Breast epithelium (tissue), 4 donors: ENCODE data around the gene OBP2A. TPM values are rescaled to one million over a fixed set of nuclear protein-coding genes. Genes with fewer than 3 reads are reported as not detected.

Source experiments
- DNase-seq, 2 donors: peaks; one replicate each; pipeline ENCODE4 v3.0.0-alpha.2; 2019; ENCODE audit warnings: low spot score in 2 of 2
- H3K27ac ChIP-seq, 2 donors: fragments of 200-600 bp; sonication (generic) in 1 of 2; one replicate each; pipeline ENCODE4 v1.5.1; 2016 to 2019; ENCODE audit warnings: mild to moderate bottlenecking in 1 of 2
- H3K27me3 ChIP-seq, 2 donors: fragments of 200-600 bp; sonication (generic) in 1 of 2; one replicate each; pipeline versions ENCODE4 v1.5.1 to v1.6.0; 2017 to 2019; ENCODE audit warnings: control low read depth in 1 of 2, mild to moderate bottlenecking in 1 of 2
- H3K36me3 ChIP-seq: fragments of 200-600 bp; one replicate; pipeline ENCODE4 v1.5.1; 2019
- H3K4me1 ChIP-seq, 2 donors: fragments of 200-600 bp; sonication (generic); one replicate each; pipeline ENCODE4 v1.5.1; 2016 to 2019; ENCODE audit warnings: control low read depth in 1 of 2
- H3K4me3 ChIP-seq, 3 donors: fragments of 200-600 bp; sonication (generic); 1 replicate in 2 of 3; 2 replicates in 1 of 3; pipeline ENCODE4 v1.5.1; 2016 to 2019; ENCODE audit warnings: mild to moderate bottlenecking in 3 of 3, moderate library complexity in 2 of 3
- H3K9me3 ChIP-seq, 2 donors: fragments of 200-600 bp; sonication (generic) in 1 of 2; one replicate each; pipeline ENCODE4 v1.5.1; 2016 to 2019; ENCODE audit warnings: control low read depth in 1 of 2
- POLR2A ChIP-seq: fragments of 450-650 bp; IDR thresholded peaks from one replicate; pipeline ENCODE4 v1.6.1; 2016; ENCODE audit warnings: antibody characterized with exemption, mild to moderate bottlenecking, moderate library complexity
- POLR2AphosphoS5 ChIP-seq, 3 donors: sonication (generic); formaldehyde crosslinking; IDR thresholded peaks; one replicate each; pipeline ENCODE4 v1.6.1; 2017; ENCODE audit warnings: antibody characterized with exemption in 3 of 3
- intact Hi-C: fragments of 100-400 bp; cut with DNase I; formaldehyde crosslinking; loops from one replicate; pipeline ENCODE4 v1.15.1; 2023; ENCODE audit warnings: low total_unique reads
- total RNA-seq, 3 donors: library from RNA; depleted of rRNA; stranded (reverse); fragments of >200 nt; gene quantifications; one replicate each; pipeline ENCODE4 v1.1.0, GENCODE V29; 2016
- TF ChIP-seq, protein P1 (sequence below), 3 donors: fragments of 450-650 bp; IDR thresholded peaks; one replicate each; pipeline ENCODE4 v1.5.1; 2016 to 2017; ENCODE audit warnings: antibody characterized with exemption in 3 of 3, mild to moderate bottlenecking in 3 of 3, moderate library complexity in 3 of 3

OBP2A gene
- total RNA-seq, 3 donors from 2014 or later: not detected

DNA sequence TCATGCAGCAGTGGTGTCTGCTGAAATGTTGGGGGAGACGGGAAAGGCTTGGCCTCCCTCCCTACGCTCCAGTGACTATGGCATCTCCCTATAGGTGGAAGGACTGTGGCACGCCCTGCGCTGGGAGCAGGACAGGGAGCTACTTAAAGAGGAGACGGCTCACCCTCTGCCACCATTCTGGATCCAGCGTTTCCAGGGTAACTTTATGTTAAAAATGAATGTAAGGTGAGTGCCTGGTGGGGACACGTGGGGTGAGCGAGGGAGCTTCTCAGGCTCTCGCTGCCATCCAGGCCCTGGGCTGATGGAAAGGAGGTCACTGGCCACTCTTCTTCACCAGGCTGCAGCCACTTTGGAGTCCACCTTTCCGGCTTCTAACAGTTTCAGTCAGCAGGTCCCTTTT, 31.3 kb downstream of the OBP2A start:
- H3K36me3 ChIP-seq: no peaks in the 10 kb centered on the region
- peaks cover 0 to 16% of the 10 kb centered on the region in 2 donors for H3K27me3 ChIP-seq
- no peaks in the 10 kb centered on the region for H3K9me3 ChIP-seq
- no peaks in the 10 kb centered on the region for H3K4me1 ChIP-seq
- TF ChIP-seq POLR2AphosphoS5 (IDR thresholded peaks at IDR 0.05) (no peak), POLR2A (no peak)
- TF ChIP-seq, protein P1, sequence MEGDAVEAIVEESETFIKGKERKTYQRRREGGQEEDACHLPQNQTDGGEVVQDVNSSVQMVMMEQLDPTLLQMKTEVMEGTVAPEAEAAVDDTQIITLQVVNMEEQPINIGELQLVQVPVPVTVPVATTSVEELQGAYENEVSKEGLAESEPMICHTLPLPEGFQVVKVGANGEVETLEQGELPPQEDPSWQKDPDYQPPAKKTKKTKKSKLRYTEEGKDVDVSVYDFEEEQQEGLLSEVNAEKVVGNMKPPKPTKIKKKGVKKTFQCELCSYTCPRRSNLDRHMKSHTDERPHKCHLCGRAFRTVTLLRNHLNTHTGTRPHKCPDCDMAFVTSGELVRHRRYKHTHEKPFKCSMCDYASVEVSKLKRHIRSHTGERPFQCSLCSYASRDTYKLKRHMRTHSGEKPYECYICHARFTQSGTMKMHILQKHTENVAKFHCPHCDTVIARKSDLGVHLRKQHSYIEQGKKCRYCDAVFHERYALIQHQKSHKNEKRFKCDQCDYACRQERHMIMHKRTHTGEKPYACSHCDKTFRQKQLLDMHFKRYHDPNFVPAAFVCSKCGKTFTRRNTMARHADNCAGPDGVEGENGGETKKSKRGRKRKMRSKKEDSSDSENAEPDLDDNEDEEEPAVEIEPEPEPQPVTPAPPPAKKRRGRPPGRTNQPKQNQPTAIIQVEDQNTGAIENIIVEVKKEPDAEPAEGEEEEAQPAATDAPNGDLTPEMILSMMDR (IDR thresholded peaks at IDR 0.05): no peak
- no peak for DNase-seq
- no peak overlapping the region for H3K4me3 ChIP-seq
- intact Hi-C loops: no loop called here
- H3K27ac ChIP-seq: no peak overlapping the region

DNA sequence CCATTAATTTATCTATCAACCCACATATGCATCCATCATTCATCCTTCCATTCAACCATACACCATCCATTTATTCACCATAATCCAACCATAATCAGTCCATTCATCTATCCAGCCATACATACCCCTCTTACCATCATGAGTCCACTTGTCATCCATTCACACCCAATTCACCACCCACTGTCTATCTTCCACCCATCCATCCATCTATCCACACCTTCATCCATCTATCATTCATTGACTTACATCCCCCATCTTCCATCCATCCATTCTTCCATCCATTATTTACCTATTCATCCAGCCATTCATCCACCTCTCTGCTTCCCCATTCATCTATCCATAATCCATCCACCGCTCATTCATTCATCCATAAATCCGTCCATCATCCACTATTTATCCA, 33.4 kb downstream of the OBP2A start:
- Histone ChIP-seq H3K27me3 (peaks cover 0 to 20% of the 10 kb centered on the region in 2 donors), H3K4me3 (no peak overlapping the region), H3K27ac (no peak overlapping the region), H3K9me3 (no peaks in the 10 kb centered on the region), H3K4me1 (no peaks in the 10 kb centered on the region), H3K36me3 (no peaks in the 10 kb centered on the region)
- TF ChIP-seq, protein P1 (IDR thresholded peaks at IDR 0.05): no peak
- TF ChIP-seq POLR2A (no peak), POLR2AphosphoS5 (IDR thresholded peaks at IDR 0.05) (no peak)
- no peak for DNase-seq
- intact Hi-C loops: no loop called here

DNA sequence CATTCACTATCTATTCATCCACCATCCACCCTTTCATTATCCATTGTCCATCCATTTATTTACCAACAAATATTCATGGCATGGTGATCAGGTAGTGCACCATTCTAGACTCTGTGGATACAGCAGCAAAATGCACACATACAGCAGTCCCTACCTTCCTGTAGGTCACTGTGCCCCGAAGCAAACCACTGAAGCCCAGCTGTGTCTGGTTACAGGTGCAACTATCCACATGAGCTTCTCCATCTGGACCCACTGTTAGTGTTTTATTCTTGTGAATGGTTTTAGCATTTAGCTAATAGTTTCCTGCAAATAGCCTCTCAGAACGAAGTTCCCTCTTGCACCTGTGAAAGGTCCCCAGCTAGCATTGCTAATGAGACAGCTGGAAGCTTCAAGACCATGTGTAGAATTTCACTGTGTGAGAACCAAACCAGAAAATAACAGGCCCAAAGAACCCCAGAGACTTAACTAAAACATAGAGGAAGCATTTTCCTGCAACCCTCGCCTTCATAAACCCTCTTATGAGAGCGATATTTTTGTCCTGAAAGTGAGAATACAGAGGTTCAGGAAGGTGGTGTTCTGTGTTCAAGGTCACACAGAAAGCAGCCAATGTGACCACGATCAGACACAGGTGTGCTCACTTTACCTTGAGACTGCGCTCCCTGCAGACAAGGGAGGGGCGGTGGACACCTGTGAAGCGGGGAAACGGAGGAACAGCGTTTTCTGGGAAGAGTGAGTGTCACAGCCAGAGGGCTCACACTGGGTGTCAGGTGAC, 34.1 kb downstream of the OBP2A start:
- TF ChIP-seq POLR2AphosphoS5 (IDR thresholded peaks at IDR 0.05) (no peak), POLR2A (no peak)
- TF ChIP-seq, protein P1 (IDR thresholded peaks at IDR 0.05): no peak
- Histone ChIP-seq H3K4me1 (no peaks in the 10 kb centered on the region), H3K4me3 (no peak overlapping the region), H3K36me3 (no peaks in the 10 kb centered on the region), H3K9me3 (no peaks in the 10 kb centered on the region), H3K27ac (no peak overlapping the region), H3K27me3 (peaks cover 0 to 18% of the 10 kb centered on the region in 2 donors)
- no peak for DNase-seq
- intact Hi-C loops: no loop called here

DNA sequence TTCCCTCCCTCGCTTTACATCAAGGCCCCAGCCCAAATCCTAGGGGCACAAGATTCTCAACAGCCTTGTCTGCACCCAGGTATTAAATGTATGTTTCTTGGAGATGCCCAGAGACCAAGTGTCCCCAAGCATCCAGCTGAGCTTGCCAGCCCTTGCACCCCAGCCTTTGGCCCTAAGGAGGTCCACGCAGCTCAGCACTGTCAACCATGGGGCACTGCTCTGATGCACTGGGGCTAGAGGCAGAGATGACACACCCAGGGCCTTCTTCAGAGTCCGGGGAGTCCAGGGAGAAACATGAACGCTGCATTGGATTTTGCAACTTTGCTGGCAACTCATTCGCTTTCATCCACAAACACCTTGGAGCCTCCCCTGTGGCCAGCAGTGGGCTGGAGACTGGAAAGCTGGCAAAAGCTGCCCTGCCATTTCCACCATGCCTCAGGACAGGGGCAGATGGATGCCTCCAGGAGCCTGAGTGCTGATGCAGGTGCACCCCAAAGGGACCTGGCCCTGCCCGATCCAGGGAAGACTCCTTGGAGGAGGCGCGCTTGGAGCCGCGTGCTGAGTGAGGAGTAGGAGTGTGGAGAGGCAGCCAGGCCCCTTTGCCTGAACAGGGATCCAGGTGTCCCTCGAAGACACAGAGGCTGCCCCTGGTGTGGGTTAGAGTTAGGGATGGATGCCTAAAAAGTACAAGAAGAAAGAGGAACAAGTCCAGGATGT, 34.9 kb downstream of the OBP2A start:
- Histone ChIP-seq H3K4me1 (no peaks in the 10 kb centered on the region), H3K27me3 (peaks cover 0 to 20% of the 10 kb centered on the region in 2 donors), H3K36me3 (no peaks in the 10 kb centered on the region), H3K27ac (no peak overlapping the region), H3K9me3 (no peaks in the 10 kb centered on the region), H3K4me3 (no peak overlapping the region)
- no peak for DNase-seq
- TF ChIP-seq POLR2A: no peak
- TF ChIP-seq, protein P1 (IDR thresholded peaks at IDR 0.05): no peak
- no peak for TF ChIP-seq POLR2AphosphoS5 (IDR thresholded peaks at IDR 0.05)
- intact Hi-C loops: no loop called here
